ENCODE measurements around the gene SNURF. TPM values are rescaled to one million over a fixed set of nuclear protein-coding genes. Genes with fewer than 3 reads are reported as not detected.
"Not testable (repeated sequence)": the region's sequence is repeated elsewhere in the genome, so short reads cannot be mapped to it uniquely, and the experiment has no call there.

SNURF gene
- total RNA-seq, 1 donor from 2014 or later: 14.0 TPM

DNA sequence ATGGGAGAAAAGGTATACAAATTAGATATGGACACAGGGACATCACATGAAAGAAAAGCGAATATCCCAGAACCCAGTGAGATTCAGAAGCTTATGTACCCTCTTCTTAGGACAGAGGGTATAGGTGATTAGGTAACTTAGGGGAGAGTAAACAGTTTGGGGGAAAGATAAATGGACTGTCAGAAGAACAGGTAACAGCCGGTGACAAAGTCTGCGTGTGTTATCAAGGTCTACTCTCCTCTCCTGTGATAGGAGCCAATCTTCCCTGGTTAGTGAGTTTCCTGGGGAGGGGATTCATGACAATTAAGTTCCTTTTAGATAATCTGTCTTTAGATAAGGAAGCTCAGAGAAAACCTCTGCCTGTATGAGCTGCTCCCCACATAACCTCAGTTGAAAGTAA is 30.6 kb upstream of the SNURF start:
- TF ChIP-seq, protein P1, sequence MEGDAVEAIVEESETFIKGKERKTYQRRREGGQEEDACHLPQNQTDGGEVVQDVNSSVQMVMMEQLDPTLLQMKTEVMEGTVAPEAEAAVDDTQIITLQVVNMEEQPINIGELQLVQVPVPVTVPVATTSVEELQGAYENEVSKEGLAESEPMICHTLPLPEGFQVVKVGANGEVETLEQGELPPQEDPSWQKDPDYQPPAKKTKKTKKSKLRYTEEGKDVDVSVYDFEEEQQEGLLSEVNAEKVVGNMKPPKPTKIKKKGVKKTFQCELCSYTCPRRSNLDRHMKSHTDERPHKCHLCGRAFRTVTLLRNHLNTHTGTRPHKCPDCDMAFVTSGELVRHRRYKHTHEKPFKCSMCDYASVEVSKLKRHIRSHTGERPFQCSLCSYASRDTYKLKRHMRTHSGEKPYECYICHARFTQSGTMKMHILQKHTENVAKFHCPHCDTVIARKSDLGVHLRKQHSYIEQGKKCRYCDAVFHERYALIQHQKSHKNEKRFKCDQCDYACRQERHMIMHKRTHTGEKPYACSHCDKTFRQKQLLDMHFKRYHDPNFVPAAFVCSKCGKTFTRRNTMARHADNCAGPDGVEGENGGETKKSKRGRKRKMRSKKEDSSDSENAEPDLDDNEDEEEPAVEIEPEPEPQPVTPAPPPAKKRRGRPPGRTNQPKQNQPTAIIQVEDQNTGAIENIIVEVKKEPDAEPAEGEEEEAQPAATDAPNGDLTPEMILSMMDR (conservative IDR thresholded peaks at IDR 0.05): no peak
- Mint-ChIP-seq H3K4me3 (no peak overlapping the region), H3K9me3 (peaks cover 1% of the 10 kb centered on the region), H3K27ac (ENCODE audit: unreplicated experiment) (no peak overlapping the region), H3K36me3 (ENCODE audit: low read depth) (peaks cover 9% of the 10 kb centered on the region), H3K27me3 (ENCODE audit: low read depth) (no peaks in the 10 kb centered on the region), H3K4me1 (no peaks in the 10 kb centered on the region)
- no peak for DNase-seq (ENCODE audit: low read depth, low spot score)

DNA sequence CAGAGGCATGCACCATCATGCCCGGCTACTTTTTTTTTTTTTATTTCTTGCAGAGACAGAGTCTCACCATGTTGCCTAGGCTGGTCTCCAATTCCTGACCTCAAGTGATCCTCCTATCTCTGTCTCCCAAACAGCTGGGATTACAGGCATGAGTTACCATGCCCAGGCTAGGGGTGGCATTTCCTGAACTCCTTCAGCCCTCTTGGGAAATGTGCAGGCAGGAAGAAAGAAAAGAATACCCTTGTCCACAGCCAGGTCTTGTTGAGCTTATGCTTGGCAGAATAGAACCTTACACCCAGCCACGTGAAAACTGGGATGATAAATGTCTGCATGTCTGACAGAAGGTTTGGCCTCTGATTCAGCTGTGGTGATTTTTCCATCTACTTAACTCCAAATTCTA is 30.2 kb upstream of the SNURF start:
- no peak for DNase-seq (ENCODE audit: low read depth, low spot score)
- TF ChIP-seq, protein P1 (conservative IDR thresholded peaks at IDR 0.05): no peak
- Mint-ChIP-seq H3K27me3 (ENCODE audit: low read depth) (no peaks in the 10 kb centered on the region), H3K36me3 (ENCODE audit: low read depth) (peaks cover 9% of the 10 kb centered on the region), H3K9me3 (peaks cover 2% of the 10 kb centered on the region), H3K4me3 (no peak overlapping the region), H3K27ac (ENCODE audit: unreplicated experiment) (no peak overlapping the region), H3K4me1 (no peaks in the 10 kb centered on the region)

DNA sequence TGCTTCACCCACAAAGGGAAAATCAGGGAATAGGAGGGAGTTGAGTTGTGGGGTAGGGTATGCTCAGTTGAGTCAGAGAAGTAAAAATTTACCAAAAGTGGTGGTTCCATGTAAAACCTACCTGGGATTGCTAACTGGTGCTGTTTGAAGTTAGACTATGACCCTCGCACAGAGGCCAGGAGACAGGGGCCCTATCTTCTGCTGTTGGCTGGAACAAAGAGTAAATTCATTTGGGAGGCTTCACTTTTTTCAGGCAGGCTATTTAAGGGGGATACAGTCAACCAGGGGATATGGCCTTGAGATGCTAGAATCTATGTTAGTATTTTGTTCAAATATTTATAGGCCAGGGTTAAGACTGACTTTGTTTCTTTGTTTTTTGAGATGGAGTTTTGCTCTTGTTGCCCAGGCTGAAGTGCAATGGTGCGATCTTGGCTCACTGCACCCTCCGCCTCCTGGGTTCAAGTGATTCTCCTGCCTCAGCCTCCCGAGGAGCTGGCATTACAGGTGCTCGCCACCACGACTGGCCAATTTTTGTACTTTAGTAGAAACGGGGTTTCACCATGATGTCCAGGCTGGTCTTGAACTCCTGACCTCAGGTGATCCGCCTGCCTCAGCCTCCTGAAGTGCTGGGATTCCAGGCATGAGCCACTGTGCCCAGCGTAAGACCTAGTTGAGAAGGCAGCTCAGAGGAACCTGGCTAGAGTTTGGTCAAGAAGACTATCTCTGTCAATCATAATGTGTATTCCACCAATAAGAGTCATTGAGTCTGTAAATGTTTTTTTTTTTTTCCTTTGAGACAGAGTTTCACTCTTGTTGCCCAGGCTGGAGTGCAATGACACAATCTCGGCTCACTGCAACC is 22.7 kb upstream of the SNURF start:
- DNase-seq (ENCODE audit: low read depth, low spot score); H3K4me3 Mint-ChIP-seq; H3K9me3 Mint-ChIP-seq; H3K4me1 Mint-ChIP-seq; H3K27ac Mint-ChIP-seq (ENCODE audit: unreplicated experiment); H3K27me3 Mint-ChIP-seq (ENCODE audit: low read depth): not testable (repeated sequence)
- H3K36me3 Mint-ChIP-seq (ENCODE audit: low read depth): peaks cover 11% of the 10 kb centered on the region

DNA sequence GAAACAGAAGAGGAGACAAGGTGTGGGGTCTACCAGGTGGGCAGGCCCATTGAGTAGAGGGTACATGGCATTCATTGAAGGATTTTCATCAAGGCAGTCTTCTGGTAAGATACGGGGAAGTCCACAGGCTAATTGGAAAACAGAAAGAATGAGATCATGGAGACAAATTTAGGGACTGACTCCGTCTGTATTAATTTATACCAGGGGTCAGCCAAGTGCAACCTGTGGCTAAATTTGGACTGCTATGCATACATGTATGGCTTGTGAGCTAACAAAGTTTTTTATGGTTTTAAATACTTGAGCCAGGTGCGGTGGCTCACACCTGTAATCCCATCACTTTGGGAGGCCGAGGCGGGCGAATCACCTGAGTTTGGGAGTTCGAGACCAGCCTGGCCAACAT is 21.1 kb upstream of the SNURF start:
- no peak overlapping the region for H3K27ac Mint-ChIP-seq (ENCODE audit: unreplicated experiment)
- no peaks in the 10 kb centered on the region for H3K4me1 Mint-ChIP-seq
- peaks cover 5% of the 10 kb centered on the region for H3K9me3 Mint-ChIP-seq
- DNase-seq (ENCODE audit: low read depth, low spot score): no peak
- TF ChIP-seq, protein P1 (conservative IDR thresholded peaks at IDR 0.05): no peak
- H3K36me3 Mint-ChIP-seq (ENCODE audit: low read depth): peaks cover 4% of the 10 kb centered on the region
- H3K27me3 Mint-ChIP-seq (ENCODE audit: low read depth): no peaks in the 10 kb centered on the region
- H3K4me3 Mint-ChIP-seq: no peak overlapping the region

DNA sequence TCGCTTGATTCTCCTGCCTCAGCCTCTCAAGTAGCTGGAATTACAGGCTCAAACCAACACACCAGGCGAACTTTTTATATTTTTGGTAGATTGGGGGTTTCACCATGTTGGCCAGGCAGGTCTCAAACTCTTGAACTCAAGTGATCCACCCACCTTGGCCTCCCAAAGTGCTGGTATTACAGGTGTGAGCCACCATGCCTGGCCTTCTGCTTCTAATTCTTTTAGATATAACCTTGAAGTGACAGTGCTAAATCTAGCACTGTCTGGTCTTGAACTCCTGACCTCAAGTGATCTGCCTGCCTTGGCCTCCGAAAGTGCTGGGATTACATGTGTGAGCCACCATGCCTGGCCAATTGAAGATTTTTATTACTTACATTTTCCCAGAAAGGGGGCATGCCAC is 16.6 kb upstream of the SNURF start:
- not testable (repeated sequence) for H3K36me3 Mint-ChIP-seq (ENCODE audit: low read depth); DNase-seq (ENCODE audit: low read depth, low spot score); H3K4me1 Mint-ChIP-seq; H3K4me3 Mint-ChIP-seq; H3K27ac Mint-ChIP-seq (ENCODE audit: unreplicated experiment); H3K9me3 Mint-ChIP-seq; H3K27me3 Mint-ChIP-seq (ENCODE audit: low read depth)

DNA sequence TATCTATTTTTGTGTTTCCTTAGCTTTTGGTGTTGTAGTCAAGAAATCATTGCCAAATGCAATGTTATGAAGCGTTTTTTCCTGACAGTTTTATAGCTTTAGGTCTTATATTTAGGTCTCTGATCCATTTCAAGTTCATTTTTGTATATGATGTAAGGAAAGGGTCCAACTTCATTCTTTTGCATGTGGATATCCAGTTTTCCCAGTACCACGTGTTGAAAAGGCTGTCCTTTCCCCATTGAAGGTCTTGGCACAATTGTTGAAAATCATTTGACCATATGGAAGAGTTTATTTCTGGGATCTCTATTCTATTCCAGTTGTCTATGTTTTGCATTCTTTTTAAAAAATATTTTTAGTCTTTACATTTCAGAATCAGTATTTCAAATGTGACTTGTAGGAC is 14.6 kb upstream of the SNURF start:
- no peaks in the 10 kb centered on the region for H3K27me3 Mint-ChIP-seq (ENCODE audit: low read depth)
- no peak overlapping the region for H3K27ac Mint-ChIP-seq (ENCODE audit: unreplicated experiment)
- DNase-seq (ENCODE audit: low read depth, low spot score): no peak
- TF ChIP-seq, protein P1 (conservative IDR thresholded peaks at IDR 0.05): no peak
- peaks cover 3% of the 10 kb centered on the region for H3K4me1 Mint-ChIP-seq
- no peak overlapping the region for H3K4me3 Mint-ChIP-seq
- peaks cover 3% of the 10 kb centered on the region for H3K36me3 Mint-ChIP-seq (ENCODE audit: low read depth)
- peaks cover 2% of the 10 kb centered on the region for H3K9me3 Mint-ChIP-seq
